MM.1S (cell line): ENCODE data around the gene MEGF11.

ENCODE experiments used
- EZH2 ChIP-seq: fragments of 300-600 bp; sonication (generic); optimal IDR thresholded peaks from 2 replicates; pipeline ENCODE3; 2017; ENCODE audit warnings: low read depth, mild to moderate bottlenecking, antibody characterized with exemption, low read length, mixed read lengths
- EZH2phosphoT487 ChIP-seq: fragments of 300-600 bp; sonication (generic); IDR thresholded peaks from 2 replicates; pipeline ENCODE4 v1.6.1; 2018; ENCODE audit warnings: antibody characterized with exemption, low read length
- TF ChIP-seq, protein P1 (sequence below): fragments of 300-600 bp; sonication (generic); IDR thresholded peaks from 2 replicates; pipeline ENCODE4 v1.5.1; 2016; ENCODE audit warnings: antibody characterized with exemption, low read length, mixed read lengths

DNA sequence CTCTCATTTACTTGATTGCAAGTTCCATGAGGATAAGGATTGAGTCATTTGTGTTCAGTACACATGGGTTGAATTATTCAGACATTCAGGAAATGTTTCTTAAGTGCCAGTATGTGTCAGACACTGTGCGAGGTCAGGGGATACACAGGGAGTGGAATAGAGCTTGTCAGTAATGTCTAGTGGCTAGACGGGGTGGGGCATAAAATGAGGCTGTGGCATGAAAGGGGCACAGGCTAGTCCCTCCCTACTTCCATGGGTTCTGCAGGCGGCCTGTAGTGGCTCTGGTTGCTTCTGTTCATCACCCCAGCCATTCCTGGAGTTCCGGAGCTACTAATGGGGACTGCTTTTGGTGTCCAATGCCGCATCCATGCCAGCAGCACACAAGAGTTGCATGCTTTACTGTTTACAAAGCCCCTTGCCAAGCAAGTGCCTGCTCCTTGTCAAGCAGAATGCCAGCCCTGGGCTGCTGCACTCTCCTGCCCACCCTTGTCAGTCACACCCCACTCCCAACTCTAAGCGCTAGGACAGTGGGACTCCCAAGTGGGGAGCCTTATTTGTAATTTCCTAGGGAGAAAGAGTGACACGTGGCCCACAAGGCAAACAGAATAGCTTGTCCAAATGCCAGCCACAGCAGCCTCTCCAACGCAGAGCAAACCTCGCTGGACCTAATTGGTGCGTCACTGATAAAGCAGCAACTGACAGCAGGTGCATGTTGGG, 313.5 kb downstream of the MEGF11 start:
- TF ChIP-seq EZH2 (no peak), EZH2phosphoT487 (no peak)
- TF ChIP-seq, protein P1, sequence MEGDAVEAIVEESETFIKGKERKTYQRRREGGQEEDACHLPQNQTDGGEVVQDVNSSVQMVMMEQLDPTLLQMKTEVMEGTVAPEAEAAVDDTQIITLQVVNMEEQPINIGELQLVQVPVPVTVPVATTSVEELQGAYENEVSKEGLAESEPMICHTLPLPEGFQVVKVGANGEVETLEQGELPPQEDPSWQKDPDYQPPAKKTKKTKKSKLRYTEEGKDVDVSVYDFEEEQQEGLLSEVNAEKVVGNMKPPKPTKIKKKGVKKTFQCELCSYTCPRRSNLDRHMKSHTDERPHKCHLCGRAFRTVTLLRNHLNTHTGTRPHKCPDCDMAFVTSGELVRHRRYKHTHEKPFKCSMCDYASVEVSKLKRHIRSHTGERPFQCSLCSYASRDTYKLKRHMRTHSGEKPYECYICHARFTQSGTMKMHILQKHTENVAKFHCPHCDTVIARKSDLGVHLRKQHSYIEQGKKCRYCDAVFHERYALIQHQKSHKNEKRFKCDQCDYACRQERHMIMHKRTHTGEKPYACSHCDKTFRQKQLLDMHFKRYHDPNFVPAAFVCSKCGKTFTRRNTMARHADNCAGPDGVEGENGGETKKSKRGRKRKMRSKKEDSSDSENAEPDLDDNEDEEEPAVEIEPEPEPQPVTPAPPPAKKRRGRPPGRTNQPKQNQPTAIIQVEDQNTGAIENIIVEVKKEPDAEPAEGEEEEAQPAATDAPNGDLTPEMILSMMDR = no peak
